Uterus (tissue), 4 donors: ENCODE results near the gene MAN2A1. TPM values are rescaled to one million over a fixed set of nuclear protein-coding genes. Genes with fewer than 3 reads are reported as not detected.
A peak's percentile ranks its signal among the peaks of the same experiment; 100 is the strongest.
"Not testable (repeated sequence)": the region's sequence is repeated elsewhere in the genome, so short reads cannot be mapped to it uniquely, and the experiment has no call there.

Experiments used
- DNase-seq, 2 donors: peaks; one replicate each; pipeline ENCODE4 v3.0.0-alpha.2; 2019 to 2020
- H3K27ac ChIP-seq, 2 donors: fragments of 200-600 bp; sonication (generic); 1 replicate in 1 of 2; 2 replicates in 1 of 2; pipeline ENCODE4 v1.5.1; 2016 to 2018
- H3K27me3 ChIP-seq, 2 donors: fragments of 200-600 bp; sonication (generic); one replicate each; pipeline ENCODE4 v1.5.1; 2018 to 2019; ENCODE audit warnings: control low read depth in 1 of 2
- H3K36me3 ChIP-seq, 2 donors: fragments of 200-600 bp; sonication (generic); one replicate each; pipeline ENCODE4 v1.5.1; 2019; ENCODE audit warnings: control low read depth in 1 of 2
- H3K4me1 ChIP-seq, 2 donors: fragments of 200-600 bp; sonication (generic); one replicate each; pipeline ENCODE4 v1.5.1; 2018 to 2019; ENCODE audit warnings: control low read depth in 1 of 2
- H3K4me3 ChIP-seq, 2 donors: fragments of 200-600 bp; sonication (generic); 1 replicate in 1 of 2; 2 replicates in 1 of 2; pipeline ENCODE4 v1.5.1; 2018 to 2019; ENCODE audit warnings: mild to moderate bottlenecking in 1 of 2
- H3K9me3 ChIP-seq, 2 donors: fragments of 200-600 bp; sonication (generic); one replicate each; pipeline ENCODE4 v1.5.1; 2019; ENCODE audit warnings: control low read depth in 1 of 2
- POLR2A ChIP-seq, 2 donors: fragments of 450-650 bp; IDR thresholded peaks; one replicate each; pipeline ENCODE4 v1.6.1; 2016; ENCODE audit warnings: antibody characterized with exemption in 2 of 2, mild to moderate bottlenecking in 1 of 2, moderate library complexity in 1 of 2
- intact Hi-C: fragments of 100-400 bp; cut with DNase I; formaldehyde crosslinking; loops from one replicate; pipeline ENCODE4 v1.15.1; 2023; ENCODE audit warnings: low total_unique reads
- total RNA-seq, 4 donors: library from RNA; depleted of rRNA in 3 of 4; stranded (reverse); fragments of >200 nt in 3 of 4; gene quantifications; one replicate each; pipeline versions ENCODE4 v1.1.0 to v1.2.4, GENCODE V29; 2014 to 2023
- TF ChIP-seq, protein P1 (sequence below), 4 experiments: fragments of 200-600 bp in 2 of 4; fragments of 450-650 bp in 2 of 4; sonication (generic) in 2 of 4; IDR thresholded peaks; one replicate each; pipeline ENCODE4 v1.5.1; 2016 to 2019; ENCODE audit warnings: antibody characterized with exemption in 4 of 4, mild to moderate bottlenecking in 2 of 4, moderate library complexity in 1 of 4
- donor health status: DM: yes; HTN: yes; CAD: no.

Gene MAN2A1
- total RNA-seq, 4 donors from 2014 or later: 22.8 to 109 (median 40.6) TPM

DNA sequence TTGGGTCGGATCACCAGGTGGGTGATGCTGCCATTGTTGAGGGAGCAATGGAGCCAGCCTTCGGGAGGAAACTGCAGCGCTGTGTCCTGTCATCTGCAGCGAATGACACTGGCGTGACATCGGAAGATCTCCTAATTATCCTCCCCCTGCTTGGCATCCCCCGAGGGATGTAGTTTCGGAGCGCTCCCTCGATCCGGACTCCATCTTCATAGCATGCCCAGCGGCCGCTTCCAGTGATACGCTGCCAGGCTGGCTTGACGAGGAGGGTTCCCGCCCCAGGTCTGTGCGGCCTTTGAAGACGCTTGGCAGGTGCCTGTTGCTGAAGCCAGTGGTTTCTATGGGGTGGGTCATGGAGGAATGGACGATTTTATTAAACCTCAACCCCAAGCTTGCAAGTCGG is 194.9 kb downstream of the MAN2A1 start:
- Histone ChIP-seq H3K9me3 (no peaks in the 10 kb centered on the region), H3K4me1 (no peaks in the 10 kb centered on the region), H3K36me3 (no peaks in the 10 kb centered on the region), H3K27me3 (no peaks in the 10 kb centered on the region), H3K27ac (no peak overlapping the region), H3K4me3 (no peak overlapping the region)
- DNase-seq: no peak
- TF ChIP-seq POLR2A (IDR thresholded peaks at IDR 0.05): no peak
- TF ChIP-seq, protein P1, sequence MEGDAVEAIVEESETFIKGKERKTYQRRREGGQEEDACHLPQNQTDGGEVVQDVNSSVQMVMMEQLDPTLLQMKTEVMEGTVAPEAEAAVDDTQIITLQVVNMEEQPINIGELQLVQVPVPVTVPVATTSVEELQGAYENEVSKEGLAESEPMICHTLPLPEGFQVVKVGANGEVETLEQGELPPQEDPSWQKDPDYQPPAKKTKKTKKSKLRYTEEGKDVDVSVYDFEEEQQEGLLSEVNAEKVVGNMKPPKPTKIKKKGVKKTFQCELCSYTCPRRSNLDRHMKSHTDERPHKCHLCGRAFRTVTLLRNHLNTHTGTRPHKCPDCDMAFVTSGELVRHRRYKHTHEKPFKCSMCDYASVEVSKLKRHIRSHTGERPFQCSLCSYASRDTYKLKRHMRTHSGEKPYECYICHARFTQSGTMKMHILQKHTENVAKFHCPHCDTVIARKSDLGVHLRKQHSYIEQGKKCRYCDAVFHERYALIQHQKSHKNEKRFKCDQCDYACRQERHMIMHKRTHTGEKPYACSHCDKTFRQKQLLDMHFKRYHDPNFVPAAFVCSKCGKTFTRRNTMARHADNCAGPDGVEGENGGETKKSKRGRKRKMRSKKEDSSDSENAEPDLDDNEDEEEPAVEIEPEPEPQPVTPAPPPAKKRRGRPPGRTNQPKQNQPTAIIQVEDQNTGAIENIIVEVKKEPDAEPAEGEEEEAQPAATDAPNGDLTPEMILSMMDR (IDR thresholded peaks at IDR 0.05): no peak
- intact Hi-C loops: no loop called here

DNA sequence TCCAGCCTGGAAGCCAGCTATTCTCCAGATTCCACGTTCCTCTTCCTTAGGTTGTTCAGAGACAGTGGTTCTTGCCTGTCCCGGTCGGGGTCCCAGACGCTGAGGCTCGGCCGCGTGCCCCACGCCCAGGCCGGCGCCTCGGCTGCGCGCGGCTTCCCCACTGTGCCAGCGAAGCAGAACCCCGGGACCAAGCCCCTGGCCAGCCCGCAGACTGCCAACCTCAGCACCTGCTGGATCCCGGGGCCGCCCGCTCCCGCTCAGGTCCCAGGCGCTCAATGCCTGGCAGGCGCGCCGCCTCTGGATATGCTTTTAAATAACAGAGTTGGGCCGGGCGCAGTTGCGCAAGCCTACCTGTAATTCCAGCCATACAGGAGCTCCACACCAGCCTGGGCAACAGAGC is 195.5 kb downstream of the MAN2A1 start:
- Histone ChIP-seq H3K27ac (no peak overlapping the region), H3K27me3 (no peaks in the 10 kb centered on the region), H3K36me3 (no peaks in the 10 kb centered on the region), H3K4me3 (no peak overlapping the region), H3K4me1 (no peaks in the 10 kb centered on the region), H3K9me3 (no peaks in the 10 kb centered on the region)
- TF ChIP-seq, protein P1 (IDR thresholded peaks at IDR 0.05): no peak
- no peak for TF ChIP-seq POLR2A (IDR thresholded peaks at IDR 0.05)
- DNase-seq: no peak
- intact Hi-C loops: no loop called here

DNA sequence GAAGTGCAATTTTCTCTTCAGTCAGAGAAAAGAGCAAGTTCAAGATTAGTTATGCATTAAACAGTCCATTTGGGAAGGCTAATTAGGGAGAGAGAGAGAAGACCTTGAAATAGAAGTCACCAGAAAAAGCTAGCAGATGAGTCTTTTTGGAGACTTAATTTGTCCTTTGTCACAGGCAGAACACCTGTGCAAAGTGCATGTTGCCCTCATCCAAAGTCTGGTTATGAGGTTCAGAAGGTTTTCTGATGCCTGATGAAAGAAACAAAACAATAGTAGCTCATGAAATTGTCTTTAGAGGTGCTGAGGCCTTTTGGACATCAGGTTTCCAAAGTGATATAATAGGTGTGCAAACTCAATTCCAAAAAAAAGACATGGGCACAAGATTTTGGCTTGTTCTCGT is 199.3 kb downstream of the MAN2A1 start:
- intact Hi-C loops: no loop called here
- Histone ChIP-seq H3K4me1 (no peaks in the 10 kb centered on the region), H3K4me3 (no peak overlapping the region), H3K27me3 (no peaks in the 10 kb centered on the region), H3K27ac (no peak overlapping the region), H3K9me3 (no peaks in the 10 kb centered on the region), H3K36me3 (no peaks in the 10 kb centered on the region)
- DNase-seq: no peak
- no peak for TF ChIP-seq POLR2A (IDR thresholded peaks at IDR 0.05)
- TF ChIP-seq, protein P1 (IDR thresholded peaks at IDR 0.05): no peak

DNA sequence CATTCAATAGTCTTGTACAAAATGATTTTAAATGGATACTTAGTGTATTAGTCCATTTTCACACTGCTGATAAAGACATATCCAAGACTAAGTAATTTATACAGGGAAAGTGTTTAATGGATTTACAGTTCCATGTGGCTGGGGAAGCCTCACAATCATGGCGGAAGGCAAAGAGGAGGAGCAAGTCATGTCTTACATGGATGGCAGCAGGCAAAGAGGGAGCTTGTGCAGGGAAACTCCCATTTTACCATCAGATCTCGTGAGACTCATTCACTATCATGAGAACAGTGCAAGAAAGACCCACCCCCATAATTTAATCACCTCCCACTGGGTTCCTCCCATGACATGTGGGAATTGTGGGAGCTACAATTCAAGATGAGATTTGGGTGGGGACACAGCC is 203.5 kb downstream of the MAN2A1 start:
- intact Hi-C loops, H3K27me3 ChIP-seq, DNase-seq, H3K4me3 ChIP-seq, H3K27ac ChIP-seq, H3K36me3 ChIP-seq, H3K4me1 ChIP-seq, H3K9me3 ChIP-seq: not testable (repeated sequence)

DNA sequence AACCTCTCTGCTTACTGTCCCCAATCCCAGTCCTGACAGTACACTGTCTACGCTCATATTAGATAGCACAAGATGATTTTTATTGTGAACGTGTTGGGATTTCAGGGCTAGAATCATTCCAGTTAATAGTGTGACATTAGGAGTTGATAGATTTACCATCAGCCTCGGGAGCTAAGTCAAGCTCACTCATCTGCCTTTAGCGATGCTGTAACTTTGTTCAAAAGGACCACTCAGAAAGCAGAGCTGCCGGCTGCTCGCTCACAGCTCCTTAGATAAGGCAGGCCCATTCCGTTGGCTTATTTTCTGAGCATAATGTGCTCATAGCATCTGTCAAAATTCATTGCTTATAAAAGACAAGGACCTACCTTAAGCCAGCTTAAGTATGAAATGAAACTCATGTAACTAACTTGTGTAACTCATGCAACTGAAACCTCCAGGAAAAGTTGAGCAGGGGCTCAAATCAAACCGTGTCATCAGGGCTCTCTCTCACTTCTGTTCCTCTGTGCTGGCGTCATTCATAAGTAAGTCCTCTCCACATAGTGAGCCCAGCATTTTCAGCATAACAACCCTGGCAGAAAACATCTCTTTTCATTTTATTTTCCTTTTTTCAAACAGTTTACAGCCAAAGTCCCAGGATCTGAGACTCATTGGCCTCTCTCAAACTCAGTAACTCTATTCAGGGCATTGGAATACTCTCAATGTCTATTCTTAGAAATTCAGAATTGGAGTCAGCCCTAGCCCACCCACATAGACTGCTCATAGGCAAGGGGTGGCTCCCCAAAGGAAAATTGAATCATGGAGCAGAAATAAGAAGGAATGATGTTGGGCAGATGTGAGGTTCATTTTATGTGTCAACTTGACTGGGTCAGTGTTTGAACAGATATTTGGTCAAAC is 208.8 kb downstream of the MAN2A1 start:
- intact Hi-C loops: no loop called here
- Histone ChIP-seq H3K27me3 (no peaks in the 10 kb centered on the region), H3K27ac (peak overlapping the region in 1 of 2 donors; percentile 1), H3K36me3 (no peaks in the 10 kb centered on the region), H3K9me3 (no peaks in the 10 kb centered on the region), H3K4me3 (no peak overlapping the region), H3K4me1 (no peaks in the 10 kb centered on the region)
- TF ChIP-seq, protein P1 (IDR thresholded peaks at IDR 0.05): no peak
- TF ChIP-seq POLR2A (IDR thresholded peaks at IDR 0.05): no peak
- no peak for DNase-seq
